ENCODE results near the gene ZBTB20. TPM values are rescaled to one million over a fixed set of nuclear protein-coding genes. Genes with fewer than 3 reads are reported as not detected.

Gene ZBTB20
- total and polyA plus RNA-seq, 2 experiments from 2014 or later = 15.7 to 37.3 TPM

- no peaks in the 10 kb centered on the region for H3K36me3 ChIP-seq
- TF ChIP-seq CTCF (IDR thresholded peaks at IDR 0.05; ENCODE audit: low read depth, low read length) = no peak
- peaks cover 23% of the 10 kb centered on the region for H3K4me1 ChIP-seq (ENCODE audit: low read depth)
- DNase-seq (ENCODE audit: low read depth in 1 of 2, low spot score in 1 of 2) = peak in 1 of 2 donors; percentile 53
- no peak overlapping the region for H3K4me3 ChIP-seq
- no peak overlapping the region for H3K27ac ChIP-seq
- H3K27me3 ChIP-seq = no peaks in the 10 kb centered on the region
- H3K9me3 ChIP-seq (ENCODE audit: low read depth) = no peaks in the 10 kb centered on the region
These were observed 735.0 kb downstream of the ZBTB20 start for GRCh38 chr3:114411811-114412803.

- H3K9me3 ChIP-seq (ENCODE audit: low read depth) = no peaks in the 10 kb centered on the region
- TF ChIP-seq CTCF (IDR thresholded peaks at IDR 0.05; ENCODE audit: low read depth, low read length) = no peak
- H3K4me3 ChIP-seq = no peak overlapping the region
- H3K36me3 ChIP-seq = no peaks in the 10 kb centered on the region
- H3K27me3 ChIP-seq = no peaks in the 10 kb centered on the region
- H3K4me1 ChIP-seq (ENCODE audit: low read depth) = peaks cover 16% of the 10 kb centered on the region
- H3K27ac ChIP-seq = no peak overlapping the region
- DNase-seq (ENCODE audit: low read depth in 1 of 2, low spot score in 1 of 2) = peak in 1 of 2 donors; percentile 59
These were observed 735.9 kb downstream of the ZBTB20 start for GRCh38 chr3:114411190-114411668.

- no peak for DNase-seq (ENCODE audit: low read depth in 1 of 2, low spot score in 1 of 2)
- Histone ChIP-seq H3K9me3 (ENCODE audit: low read depth) (no peaks in the 10 kb centered on the region), H3K4me3 (no peak overlapping the region), H3K36me3 (no peaks in the 10 kb centered on the region), H3K27ac (no peak overlapping the region), H3K4me1 (ENCODE audit: low read depth) (peaks cover 25% of the 10 kb centered on the region), H3K27me3 (no peaks in the 10 kb centered on the region)
- TF ChIP-seq CTCF (IDR thresholded peaks at IDR 0.05; ENCODE audit: low read depth, low read length) = no peak
These were observed 738.1 kb downstream of the ZBTB20 start for GRCh38 chr3:114408736-114409670.

- H3K36me3 ChIP-seq = no peaks in the 10 kb centered on the region
- no peak for TF ChIP-seq CTCF (IDR thresholded peaks at IDR 0.05; ENCODE audit: low read depth, low read length)
- no peaks in the 10 kb centered on the region for H3K9me3 ChIP-seq (ENCODE audit: low read depth)
- no peaks in the 10 kb centered on the region for H3K27me3 ChIP-seq
- H3K27ac ChIP-seq = no peak overlapping the region
- peaks cover 28% of the 10 kb centered on the region for H3K4me1 ChIP-seq (ENCODE audit: low read depth)
- DNase-seq (ENCODE audit: low read depth in 1 of 2, low spot score in 1 of 2) = no peak
- H3K4me3 ChIP-seq = no peak overlapping the region
These were observed 740.2 kb downstream of the ZBTB20 start for GRCh38 chr3:114406922-114407321.

- no peaks in the 10 kb centered on the region for H3K9me3 ChIP-seq (ENCODE audit: low read depth)
- H3K4me3 ChIP-seq = no peak overlapping the region
- H3K4me1 ChIP-seq (ENCODE audit: low read depth) = peaks cover 34% of the 10 kb centered on the region
- DNase-seq (ENCODE audit: low read depth in 1 of 2, low spot score in 1 of 2) = no peak
- no peak overlapping the region for H3K27ac ChIP-seq
- no peaks in the 10 kb centered on the region for H3K27me3 ChIP-seq
- H3K36me3 ChIP-seq = no peaks in the 10 kb centered on the region
- no peak for TF ChIP-seq CTCF (IDR thresholded peaks at IDR 0.05; ENCODE audit: low read depth, low read length)
These were observed 740.8 kb downstream of the ZBTB20 start for GRCh38 chr3:114406286-114406685.
